Pancreas (tissue), 10 donors: ENCODE measurements around the gene MBD6. TPM values are rescaled to one million over a fixed set of nuclear protein-coding genes. Genes with fewer than 3 reads are reported as not detected.

Experiments
- ATAC-seq, 4 donors: fragments of 200-7000 bp; cut with Tn5 transposase; one replicate each; pipeline versions ENCODE4 v1.8.0 to v1.9.1; 2020; ENCODE audit warnings: mild to moderate bottlenecking in 4 of 4, moderate library complexity in 4 of 4
- DNase-seq, 6 donors: peaks; one replicate each; pipeline ENCODE4 v3.0.0-alpha.2; 2020
- FAIRE-seq: peaks from 2 replicates; lab custom pipeline; 2012; peaks lifted over from hg19 to GRCh38; lab: Jason Lieb, UNC
- H3K27ac ChIP-seq, 4 donors: fragments of 200-600 bp; sonication (generic); 1 replicate in 3 of 4; 2 replicates in 1 of 4; pipeline versions ENCODE4 v1.5.0 to v1.8.0; 2020
- H3K27me3 ChIP-seq, 4 donors: fragments of 200-600 bp; one replicate each; pipeline ENCODE4 v1.8.0; 2021
- H3K36me3 ChIP-seq, 3 donors: fragments of 200-600 bp; sonication (generic) in 1 of 3; one replicate each; pipeline versions ENCODE4 v1.5.0 to v1.8.0; 2020 to 2021
- H3K4me1 ChIP-seq, 3 donors: fragments of 200-600 bp; one replicate each; pipeline ENCODE4 v1.8.0; 2021
- H3K4me3 ChIP-seq, 4 donors: fragments of 200-600 bp; sonication (generic) in 2 of 4; one replicate each; pipeline versions ENCODE4 v1.5.0 to v1.8.0; 2020 to 2021
- H3K9me3 ChIP-seq, 4 donors: fragments of 200-600 bp; one replicate each; pipeline ENCODE4 v1.8.0; 2021
- WGBS, 2 donors: extraction: QIAGEN DNeasy Blood & Tissue Kit; methylation state at CpG; one replicate each; pipeline ENCODE4 v1.1.7; 2013; 5-methylcytosine and 5-hydroxymethylcytosine counted together
- intact Hi-C, 3 donors: fragments of 100-400 bp; cut with DNase I; formaldehyde crosslinking; loops; one replicate each; pipeline versions ENCODE4 v1.11.1 to v1.14.2; 2022
- polyA plus RNA-seq, 2 donors: library from polyadenylated mRNA; stranded (reverse); fragments of 200-250 nt; gene quantifications; one replicate each; pipeline ENCODE4 v1.2.3, GENCODE V29; 2013
- total RNA-seq, 6 donors: library from RNA; stranded (reverse); fragmentation: NEBNext Ultra II Directional in 4 of 6; extraction: Animal tissue kit (Norgen Biotek cat#: 25700) in 4 of 6; gene quantifications; one replicate each; pipeline versions ENCODE4 v1.2.1 to v1.2.4, GENCODE V29; 2021 to 2023
- TF ChIP-seq, protein P1 (sequence below), 4 donors: fragments of 200-600 bp; sonication (generic) in 3 of 4; IDR thresholded peaks; one replicate each; pipeline versions ENCODE4 v1.5.0 to v1.8.0; 2021; ENCODE audit warnings: antibody characterized with exemption in 4 of 4
- donor health status: healthy with polysubstance abuse.
- donor health status: DM: no; HTN: no; CAD: no; lungs with moderate emphysema.
- donor health status: DM: no; HTN: no; CAD: no.
- donor health status: control.
- donor health status: control.
- donor health status: Bipolar disorder and iron deficiency.
- donor health status: DM: yes; HTN: yes; CAD: no.
- donor health status: DM: no; HTN: no; CAD: no.
- donor health status: DM: no; HTN: no; CAD: no.
- donor health status: DM: yes; HTN: yes; CAD: no.

The MBD6 gene
- total and polyA plus RNA-seq, 8 donors = 37.4 to 87.1 (median 51.9) TPM

DNA sequence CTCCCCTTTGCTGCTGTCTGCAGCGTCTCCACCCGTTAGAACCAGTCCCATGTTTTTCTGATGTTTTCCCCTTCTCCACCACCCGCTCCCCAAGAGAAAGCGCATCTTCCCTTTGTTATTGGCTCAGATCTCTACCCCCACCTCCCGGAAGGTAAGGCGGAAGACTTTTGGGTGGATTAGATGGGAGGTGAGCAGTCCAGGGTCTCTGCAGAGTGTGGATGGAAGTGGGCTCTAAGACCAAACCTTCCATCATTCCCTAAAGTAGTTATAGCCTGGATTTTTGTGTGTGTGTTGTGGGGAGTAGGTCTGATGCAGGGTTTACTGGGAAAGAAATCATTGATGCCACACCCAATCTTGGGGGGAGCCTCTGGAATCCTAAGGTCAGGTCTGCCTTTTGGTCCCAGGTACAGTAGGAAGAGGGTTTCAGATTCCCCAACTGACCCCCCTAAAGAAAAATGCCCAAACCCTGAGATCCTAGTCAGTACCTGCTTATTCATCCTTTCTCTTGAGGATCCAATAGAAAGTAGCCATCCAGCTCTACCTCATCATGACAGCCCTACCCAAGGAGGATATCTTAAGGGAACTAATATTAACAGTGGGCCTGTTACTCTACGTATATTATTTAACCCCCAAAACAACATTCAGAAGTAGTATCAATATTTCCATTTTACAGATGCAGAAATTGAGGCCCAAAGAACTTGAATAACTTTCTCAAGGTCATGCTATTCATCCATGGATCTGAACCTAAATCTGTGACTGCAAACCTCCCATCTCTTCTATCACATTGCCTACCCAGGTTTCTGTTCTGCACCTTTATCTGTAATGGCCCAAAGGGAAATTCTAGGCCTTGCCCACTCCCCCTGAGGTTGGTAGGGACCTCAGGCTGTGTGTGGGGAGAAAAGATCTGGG lies 28.3 kb downstream of the MBD6 start:
- Histone ChIP-seq H3K4me1 (peaks cover 0 to 2% (median 2%) of the 10 kb centered on the region in 3 donors), H3K36me3 (no peaks in the 10 kb centered on the region), H3K27me3 (no peaks in the 10 kb centered on the region), H3K4me3 (no peak overlapping the region), H3K9me3 (no peaks in the 10 kb centered on the region), H3K27ac (no peak overlapping the region)
- TF ChIP-seq, protein P1, sequence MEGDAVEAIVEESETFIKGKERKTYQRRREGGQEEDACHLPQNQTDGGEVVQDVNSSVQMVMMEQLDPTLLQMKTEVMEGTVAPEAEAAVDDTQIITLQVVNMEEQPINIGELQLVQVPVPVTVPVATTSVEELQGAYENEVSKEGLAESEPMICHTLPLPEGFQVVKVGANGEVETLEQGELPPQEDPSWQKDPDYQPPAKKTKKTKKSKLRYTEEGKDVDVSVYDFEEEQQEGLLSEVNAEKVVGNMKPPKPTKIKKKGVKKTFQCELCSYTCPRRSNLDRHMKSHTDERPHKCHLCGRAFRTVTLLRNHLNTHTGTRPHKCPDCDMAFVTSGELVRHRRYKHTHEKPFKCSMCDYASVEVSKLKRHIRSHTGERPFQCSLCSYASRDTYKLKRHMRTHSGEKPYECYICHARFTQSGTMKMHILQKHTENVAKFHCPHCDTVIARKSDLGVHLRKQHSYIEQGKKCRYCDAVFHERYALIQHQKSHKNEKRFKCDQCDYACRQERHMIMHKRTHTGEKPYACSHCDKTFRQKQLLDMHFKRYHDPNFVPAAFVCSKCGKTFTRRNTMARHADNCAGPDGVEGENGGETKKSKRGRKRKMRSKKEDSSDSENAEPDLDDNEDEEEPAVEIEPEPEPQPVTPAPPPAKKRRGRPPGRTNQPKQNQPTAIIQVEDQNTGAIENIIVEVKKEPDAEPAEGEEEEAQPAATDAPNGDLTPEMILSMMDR (IDR thresholded peaks at IDR 0.05) = no peak
- no peak for FAIRE-seq
- WGBS, 2 donors = 69 to 75% methylated on average over 7 of the region's 7 CpGs
- no peak for DNase-seq
- no peak for ATAC-seq
- intact Hi-C loops = no loop called here

- FAIRE-seq = no peak
- DNase-seq = no peak
- no peaks in the 10 kb centered on the region for H3K27me3 ChIP-seq
- no peak overlapping the region for H3K27ac ChIP-seq
- no peak overlapping the region for H3K4me3 ChIP-seq
- intact Hi-C loops = no loop called here
- H3K9me3 ChIP-seq = no peaks in the 10 kb centered on the region
- no peaks in the 10 kb centered on the region for H3K4me1 ChIP-seq
- WGBS, 2 donors = 84% methylated on average over 3 of the region's 3 CpGs
- TF ChIP-seq, protein P1 (IDR thresholded peaks at IDR 0.05) = no peak
- no peaks in the 10 kb centered on the region for H3K36me3 ChIP-seq
- no peak for ATAC-seq
Observed at GRCh38 chr12:57551637-57552305, 29.1 kb downstream of the MBD6 start.

DNA sequence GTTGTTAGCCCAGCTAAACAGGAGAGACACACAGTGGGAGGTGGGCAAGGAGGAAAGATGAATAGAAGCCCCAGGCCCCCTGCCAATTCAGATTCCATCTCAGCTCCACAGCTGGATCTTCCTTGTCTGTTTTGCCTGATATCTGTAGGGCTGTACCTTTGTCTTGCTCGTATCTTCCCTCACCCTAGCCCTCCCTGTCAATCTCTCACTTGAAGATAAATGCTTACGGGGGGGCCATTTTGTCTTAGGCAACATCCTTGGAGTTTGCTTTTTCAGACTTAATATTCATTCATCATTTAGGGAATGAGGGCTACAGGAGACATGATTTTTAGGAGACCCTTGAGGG lies 29.7 kb downstream of the MBD6 start:
- TF ChIP-seq, protein P1 (IDR thresholded peaks at IDR 0.05) = no peak
- Histone ChIP-seq H3K9me3 (no peaks in the 10 kb centered on the region), H3K36me3 (no peaks in the 10 kb centered on the region), H3K4me1 (no peaks in the 10 kb centered on the region), H3K4me3 (no peak overlapping the region), H3K27ac (no peak overlapping the region), H3K27me3 (no peaks in the 10 kb centered on the region)
- FAIRE-seq (no peak), DNase-seq (no peak), ATAC-seq (no peak)
- 67 to 71% methylated on average over 2 of the region's 2 CpGs for WGBS, 2 donors
- intact Hi-C loops = no loop called here

- TF ChIP-seq, protein P1 (IDR thresholded peaks at IDR 0.05) = no peak
- Histone ChIP-seq H3K4me3 (no peak overlapping the region), H3K9me3 (no peaks in the 10 kb centered on the region), H3K4me1 (no peaks in the 10 kb centered on the region), H3K27me3 (no peaks in the 10 kb centered on the region), H3K27ac (no peak overlapping the region), H3K36me3 (no peaks in the 10 kb centered on the region)
- intact Hi-C loops = no loop called here
- FAIRE-seq (no peak), DNase-seq (no peak), ATAC-seq (no peak)
- WGBS, 2 donors = 59 to 64% methylated on average over 6 of the region's 6 CpGs
Observed at GRCh38 chr12:57552835-57553313, 30.2 kb downstream of the MBD6 start.
